HG02884 (cell line): ENCODE measurements around the gene DGCR8.

Source experiments
- ATAC-seq: cut with Tn5 transposase; IDR thresholded peaks from one replicate; pipeline ENCODE4 v1.9.1; 2021; ENCODE audit warnings: mild to moderate bottlenecking, moderate library complexity; ENCODE audit not compliant: unreplicated experiment

DGCR8 gene

DNA sequence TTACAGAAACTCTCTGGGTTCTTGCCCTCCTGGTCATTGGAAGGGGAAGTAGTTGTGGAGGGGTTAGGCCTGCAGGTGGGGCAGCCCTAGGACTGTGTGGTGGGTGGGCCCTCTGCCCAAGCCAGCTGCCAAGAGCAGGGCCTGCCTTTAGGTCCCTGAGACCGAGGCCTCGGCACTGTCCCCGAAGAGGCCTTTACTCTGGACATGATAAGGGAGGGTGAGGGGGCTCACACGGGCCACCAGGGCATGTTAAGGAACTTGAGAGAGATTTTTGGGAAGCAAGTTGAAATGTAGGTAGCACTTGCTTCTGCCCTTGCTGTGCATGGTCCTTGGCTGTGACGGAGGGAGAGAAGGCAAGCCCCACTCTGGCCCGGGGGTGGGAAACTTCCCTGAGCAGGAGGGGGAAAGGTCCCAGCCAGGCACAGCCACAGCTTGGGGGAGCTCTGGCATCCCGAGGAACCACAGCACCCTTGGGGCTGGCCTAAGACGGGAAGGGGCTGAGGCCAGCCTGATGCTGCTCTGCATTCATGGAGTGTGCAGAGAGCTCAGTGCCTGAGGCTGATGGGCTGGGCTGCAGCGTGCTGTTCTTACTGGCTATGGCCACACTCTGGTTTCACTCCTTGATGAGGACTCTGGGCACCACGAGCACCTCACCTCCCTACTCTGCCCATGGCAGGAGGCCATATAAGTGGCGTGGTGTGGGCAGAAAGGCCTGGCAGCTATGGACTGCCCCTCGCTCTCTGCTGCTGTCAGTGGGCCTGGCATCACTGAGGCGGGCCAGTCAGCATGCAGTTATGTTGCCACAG lies 28.1 kb downstream of the DGCR8 start:
- no peak for ATAC-seq

DNA sequence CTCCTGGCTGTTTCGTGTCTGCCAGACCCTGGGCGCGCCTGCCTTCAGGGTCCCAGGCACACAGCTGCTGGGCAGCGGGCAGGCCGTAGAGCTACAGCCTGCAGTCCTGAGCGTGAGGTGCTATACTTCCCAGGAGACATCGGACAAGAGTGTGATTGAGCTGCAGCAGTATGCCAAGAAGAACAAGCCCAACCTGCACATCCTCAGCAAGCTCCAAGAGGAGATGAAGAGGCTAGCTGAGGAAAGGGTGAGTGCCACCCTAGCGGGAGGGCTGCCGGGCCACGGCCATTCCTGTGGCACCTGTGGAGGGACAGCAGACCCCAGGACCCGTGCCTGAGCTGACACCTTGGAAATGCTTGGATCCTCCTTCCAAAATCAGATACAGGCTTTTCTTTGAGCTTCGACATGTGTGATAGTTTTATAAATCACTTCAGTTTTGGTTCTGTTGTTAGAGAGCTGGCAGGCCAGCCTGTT lies 28.8 kb downstream of the DGCR8 start:
- ATAC-seq, result no peak

DNA sequence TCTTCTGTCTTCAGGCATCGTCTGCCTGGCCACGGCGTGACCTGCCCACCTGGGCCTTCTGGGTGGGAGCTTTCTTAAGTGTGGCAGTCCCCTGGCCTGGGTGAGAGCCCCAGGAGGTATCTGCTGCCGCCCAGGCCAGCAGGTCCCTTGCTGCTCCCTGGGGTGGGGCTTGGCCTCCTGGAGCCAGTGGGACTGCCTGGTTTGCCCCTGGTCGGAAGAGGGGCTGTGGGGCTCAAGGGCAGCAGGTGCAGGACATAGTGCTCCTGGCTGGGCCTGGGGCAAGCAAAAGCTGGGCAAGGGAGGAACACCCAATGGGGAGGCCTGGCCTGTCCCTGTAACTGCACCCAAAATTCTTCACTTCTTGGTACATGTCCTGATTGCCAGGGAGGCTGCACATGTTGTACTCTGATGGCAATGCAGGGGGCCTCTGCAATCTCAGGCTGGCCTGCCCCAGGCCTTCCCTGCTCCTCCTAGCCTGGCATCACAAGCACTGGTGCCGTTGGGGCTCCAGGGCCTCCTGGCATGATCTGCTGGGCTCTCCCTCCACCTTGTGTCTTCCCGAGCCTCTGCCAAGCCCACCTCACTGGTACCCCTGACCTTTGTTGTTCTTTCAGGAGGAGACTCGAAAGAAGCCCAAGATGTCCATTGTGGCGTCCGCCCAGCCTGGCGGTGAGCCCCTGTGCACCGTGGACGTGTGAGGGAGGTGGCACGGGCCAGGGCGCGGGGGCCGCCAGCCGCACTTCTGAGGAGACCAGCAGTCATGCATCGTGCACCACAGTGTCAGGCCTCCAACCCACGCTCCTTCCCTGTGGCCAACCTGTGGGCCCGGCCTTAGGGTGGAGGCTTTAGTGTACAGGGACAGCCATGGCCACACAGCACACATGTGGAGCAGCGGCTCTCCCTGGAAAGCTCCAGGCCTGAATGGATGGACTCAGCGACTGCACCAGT lies 29.6 kb downstream of the DGCR8 start:
- no peak for ATAC-seq

DNA sequence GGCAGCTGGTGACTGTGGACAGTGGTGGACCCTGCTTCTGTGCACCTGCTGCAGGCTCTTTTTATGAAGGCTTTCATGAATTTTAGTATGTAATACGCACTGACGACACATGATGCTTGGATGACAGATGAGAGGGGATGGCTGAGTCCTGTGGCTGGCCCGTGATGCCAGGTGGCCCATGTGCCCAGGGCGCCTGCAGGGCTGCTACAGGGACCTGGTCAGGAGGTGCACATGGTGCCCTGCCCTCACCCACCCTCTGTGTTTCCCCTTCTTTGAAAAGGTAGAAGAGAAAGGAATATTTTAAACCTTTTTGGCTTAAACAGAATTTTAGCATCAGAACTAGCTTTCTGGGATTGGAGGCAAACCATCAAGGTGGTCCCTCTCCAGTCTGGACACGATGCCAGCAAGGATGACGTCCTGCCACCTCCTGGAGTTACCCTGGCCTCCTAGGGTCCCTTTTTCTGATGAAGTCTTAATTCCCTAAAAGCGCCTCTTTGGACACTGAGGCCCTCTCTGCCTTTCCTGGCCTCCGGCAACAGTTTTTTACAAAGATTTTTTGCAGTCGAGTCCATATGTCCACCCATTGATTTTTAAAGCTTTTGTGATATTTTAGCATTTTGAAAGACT lies 30.4 kb downstream of the DGCR8 start:
- ATAC-seq, result no peak

DNA sequence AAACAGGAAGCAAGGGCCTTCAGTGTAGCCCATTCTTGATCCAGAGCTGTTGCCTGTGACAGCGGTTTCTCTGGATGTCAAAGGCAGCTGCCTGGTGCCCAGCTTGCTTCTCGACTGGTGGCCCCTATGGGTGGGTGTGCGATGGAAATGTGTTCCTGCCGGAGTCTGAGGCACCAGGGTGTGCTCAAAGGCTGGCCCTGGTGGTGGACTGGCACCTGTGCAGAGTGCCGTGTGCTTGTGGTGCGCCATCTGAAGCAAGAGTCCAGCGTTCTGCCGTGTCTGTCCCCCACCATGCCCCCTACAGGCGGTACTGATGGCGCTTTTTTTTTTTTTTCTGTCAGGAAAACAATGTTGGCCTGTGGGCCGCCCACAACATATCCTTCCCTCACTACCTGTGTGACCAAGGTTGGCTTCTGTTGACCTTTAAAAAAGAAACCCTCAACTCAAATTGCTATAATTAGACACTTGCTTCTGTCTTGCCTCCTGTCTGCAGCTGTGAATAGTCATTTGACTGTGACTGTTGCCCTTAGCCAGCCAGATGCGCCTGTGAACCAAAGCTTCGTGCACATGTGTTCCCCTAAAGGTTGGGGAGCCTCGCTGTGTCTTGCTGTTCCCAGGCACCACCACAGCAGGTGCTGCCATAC lies 31.1 kb downstream of the DGCR8 start:
- no peak for ATAC-seq

DNA sequence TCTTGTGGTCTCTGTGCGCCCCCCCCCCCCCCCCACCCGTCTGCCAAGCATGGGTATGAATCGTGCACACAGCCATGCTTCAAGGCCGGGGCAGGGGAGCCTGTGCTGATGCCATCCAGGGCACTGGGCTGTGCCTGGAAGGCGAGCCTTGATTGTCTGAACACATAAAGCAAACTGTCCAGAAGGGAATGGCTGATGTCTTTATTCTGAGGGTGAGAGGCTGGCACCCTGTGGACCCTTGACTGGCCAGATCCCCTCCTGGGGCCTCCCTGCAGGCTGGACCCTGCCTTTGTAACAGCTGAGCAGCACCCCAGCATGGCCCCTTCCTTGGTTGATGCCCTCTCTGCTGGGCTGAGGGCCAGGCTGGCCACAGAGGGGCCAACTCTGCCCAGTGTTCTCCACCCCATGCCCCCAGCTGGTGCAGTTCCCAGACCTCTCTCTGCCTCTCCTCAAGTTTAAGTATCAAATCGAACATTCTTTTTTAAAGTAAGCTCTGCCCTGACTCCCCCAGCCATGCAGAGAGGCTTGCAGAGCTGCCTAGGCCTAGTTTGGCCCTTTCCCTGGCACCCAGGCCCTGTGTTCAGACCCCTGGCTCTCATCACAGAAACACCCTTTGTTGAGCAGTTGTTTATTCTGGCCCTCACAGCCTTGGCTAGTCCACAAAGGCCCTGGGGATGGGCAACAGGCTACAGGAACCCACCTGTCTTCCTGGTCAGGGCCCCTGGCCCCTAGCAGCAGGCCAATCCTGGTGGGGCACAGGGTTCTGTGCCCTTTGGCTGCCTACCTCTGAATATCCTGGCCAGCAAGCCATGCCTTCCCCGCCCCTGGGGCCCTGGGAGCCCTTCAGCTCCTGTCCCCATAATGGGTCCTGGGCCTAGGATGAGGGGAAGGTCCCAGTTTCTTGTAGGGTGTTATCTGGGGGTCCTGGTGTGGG lies 31.9 kb downstream of the DGCR8 start:
- no peak for ATAC-seq

DNA sequence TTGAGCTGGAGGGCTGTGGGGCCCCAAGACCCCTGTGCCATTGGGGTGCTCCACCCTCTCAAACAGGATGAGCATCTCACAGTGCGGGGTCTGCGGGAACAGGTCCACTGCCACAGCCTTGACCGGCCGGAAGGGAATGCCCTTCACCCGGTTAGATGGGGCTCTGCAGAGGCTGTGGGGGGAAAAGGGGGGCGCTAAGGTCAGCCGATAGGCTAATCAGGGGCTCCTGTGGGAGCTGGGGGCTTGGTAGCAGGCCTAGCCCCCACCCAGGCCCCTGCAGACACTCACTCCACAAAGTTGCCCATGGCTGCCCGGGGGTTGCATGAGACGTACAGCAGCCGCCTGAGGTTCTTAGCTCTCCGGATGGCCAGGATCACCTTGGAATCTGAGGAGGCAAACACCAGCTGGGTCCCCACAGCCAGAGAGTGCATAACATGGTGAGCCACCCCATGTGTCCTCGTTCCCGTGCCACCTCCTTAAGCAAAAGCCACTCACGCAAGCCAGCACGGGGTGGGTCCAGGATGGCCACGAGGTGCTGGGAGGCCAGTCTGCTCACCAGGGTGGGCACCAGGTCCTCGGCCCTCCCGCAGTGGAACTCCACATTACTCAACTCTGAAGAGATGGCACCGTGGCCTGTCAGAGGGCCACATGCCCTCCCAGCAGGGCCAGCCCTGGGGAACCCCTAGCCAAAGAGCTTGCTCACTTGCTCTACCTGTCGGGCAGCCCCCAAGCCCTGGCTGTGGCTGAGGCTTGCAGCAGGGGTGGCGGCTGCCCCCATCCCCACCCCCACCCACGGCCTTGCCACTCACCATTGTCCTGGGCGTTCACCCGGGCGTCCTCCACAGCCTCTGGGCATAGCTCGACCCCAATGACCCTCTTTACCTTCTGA lies 32.8 kb downstream of the DGCR8 start:
- ATAC-seq, result no peak

DNA sequence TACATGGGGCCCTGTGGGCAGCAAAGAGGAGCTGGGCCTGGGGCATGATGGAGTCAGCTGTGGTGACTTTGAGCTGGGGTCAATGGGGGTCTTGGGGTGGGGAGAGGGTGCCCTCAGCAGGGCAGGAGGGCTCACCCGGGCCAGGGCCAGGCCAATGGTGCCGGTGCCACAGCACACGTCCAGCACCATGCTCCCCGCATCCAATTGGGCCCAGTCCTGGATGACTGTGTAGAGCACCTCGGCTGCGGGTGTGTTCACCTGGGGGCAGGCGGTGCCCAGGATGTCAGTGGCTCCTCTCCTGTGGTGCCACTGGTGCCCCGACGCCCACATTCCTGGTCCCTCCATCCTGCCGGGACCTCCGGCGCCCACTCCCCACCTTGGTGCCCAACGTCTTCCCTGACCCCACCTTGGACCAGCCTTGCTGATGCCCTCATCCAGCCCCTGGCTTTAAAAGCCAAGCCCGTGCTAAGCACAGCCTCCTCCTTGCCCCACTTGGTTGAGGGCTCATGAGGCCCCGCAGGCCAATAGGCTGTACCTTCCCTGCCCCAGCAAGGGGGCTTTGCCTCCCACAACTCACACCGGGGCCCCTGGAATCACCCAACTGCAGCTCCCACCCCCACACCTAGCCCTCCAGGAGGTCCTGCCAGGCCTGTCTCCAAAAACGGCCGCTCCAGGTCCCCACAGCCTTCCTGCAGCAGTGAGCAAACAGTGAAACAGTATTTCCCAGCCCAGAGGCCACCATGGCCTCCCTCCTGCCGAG lies 33.7 kb downstream of the DGCR8 start:
- no peak for ATAC-seq

DNA sequence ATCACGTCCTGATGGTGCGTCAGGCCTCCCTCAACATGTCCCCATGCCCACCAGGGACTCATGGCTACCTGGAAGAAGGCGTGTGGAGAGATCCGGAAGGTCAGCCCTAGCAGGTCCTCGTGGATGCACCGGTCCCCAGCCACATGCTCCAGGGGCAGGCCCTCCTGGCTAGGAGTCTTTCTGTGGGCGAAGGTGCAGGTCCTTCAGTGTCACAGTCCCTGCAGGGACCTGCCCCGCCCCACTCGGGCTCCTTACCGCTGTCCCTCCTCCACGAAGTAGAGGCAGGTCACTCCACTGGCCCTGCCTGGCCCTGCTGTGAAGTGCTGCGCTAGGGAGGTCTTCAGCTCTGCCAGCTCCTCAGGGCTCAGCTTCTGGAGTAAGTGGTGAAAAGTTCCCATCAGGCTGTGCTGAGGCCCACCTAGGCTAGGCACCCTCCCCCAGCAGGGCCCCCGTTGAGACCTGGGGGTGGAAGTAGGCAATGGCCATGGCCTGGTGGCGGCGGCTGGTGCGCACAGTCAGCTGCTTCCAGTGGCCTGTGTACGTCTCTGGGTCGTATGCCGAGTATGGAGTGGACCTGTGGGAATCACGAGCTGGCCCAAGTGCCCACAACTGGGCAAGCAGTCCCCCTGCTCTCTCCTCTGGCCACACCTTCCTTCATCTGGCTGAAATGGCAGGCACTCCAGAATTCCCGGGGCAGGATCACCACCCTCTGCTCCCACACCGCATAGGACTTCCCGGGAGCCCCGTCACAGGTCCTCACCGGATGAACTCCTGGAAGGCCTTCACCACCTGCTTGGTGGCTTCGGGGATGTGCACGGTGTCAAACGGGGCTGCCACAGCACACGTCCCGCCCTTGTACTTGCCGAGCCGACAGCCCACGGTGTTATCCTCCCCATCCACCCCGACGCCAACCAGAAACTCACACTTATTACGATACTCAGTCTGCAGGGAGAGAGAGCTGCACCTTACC lies 34.8 kb downstream of the DGCR8 start:
- no peak for ATAC-seq

DNA sequence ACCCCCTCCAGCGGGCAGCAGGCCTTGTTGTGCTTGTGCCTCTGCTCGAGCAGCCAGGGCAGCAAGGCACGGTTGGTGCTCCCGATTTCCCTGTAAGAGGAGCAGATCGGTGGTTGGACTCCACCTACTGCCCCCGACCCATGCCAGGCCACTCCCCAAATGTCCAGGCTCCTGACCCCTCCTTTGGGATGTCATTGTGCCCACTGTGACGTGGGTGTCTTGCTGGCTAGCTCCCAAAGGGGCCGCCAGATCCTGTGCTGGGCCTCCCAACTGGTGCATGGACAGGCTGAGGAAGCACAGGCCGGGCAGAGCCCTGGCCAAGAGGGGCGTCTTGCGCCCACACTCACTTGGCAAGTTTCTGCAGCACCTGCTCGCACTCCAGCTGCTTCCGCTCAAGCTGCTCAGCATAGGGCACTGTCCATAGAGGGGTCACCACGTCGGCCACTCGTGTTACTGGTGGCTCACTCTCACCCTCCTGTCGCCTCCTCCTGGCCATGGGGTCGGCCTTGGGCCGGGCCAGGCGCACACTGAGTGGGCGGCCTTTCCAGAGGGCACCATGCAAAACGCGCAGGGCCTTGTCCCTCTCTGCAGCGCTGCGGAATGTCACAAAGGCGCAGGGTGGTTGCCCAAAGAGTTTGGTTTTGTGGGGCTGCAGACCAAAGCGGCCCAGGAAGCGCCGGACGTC lies 35.8 kb downstream of the DGCR8 start, which contains the start of gene RANBP1:
Gene RANBP1 (plus strand): TSS at position 414 of the 685 bp plus-strand sequence. CDS start 81 bp downstream, at position 495.
- ATAC-seq, result no peak

DNA sequence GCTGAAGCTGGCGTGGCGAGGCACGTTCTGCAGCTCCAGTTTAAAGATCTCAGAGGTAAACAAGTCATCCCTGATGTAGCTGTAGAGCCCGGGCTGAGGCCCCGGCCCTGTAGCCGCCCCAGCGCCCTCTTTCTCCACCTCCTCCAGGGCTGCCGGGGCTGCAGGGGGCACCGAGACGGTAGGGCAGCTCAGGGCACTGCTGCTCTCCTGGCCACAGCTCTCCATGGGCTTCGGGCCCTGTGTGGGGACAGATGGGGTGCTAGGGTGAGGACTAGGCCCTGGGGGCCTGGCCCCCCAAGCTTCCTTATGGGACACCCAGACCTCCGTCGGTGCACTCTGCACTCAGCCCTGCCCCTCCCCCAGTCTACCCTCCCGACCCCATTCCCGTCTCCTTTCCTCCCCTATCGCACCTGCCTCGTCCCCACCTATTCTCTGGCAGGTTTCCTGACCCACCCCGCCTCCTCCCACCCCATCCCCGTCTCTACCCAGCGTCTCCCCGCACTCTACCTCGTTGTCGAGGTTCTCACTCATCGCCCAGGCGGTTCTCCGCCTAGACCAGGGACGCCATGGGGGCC lies 36.4 kb downstream of the DGCR8 start:
- ATAC-seq, result no peak

DNA sequence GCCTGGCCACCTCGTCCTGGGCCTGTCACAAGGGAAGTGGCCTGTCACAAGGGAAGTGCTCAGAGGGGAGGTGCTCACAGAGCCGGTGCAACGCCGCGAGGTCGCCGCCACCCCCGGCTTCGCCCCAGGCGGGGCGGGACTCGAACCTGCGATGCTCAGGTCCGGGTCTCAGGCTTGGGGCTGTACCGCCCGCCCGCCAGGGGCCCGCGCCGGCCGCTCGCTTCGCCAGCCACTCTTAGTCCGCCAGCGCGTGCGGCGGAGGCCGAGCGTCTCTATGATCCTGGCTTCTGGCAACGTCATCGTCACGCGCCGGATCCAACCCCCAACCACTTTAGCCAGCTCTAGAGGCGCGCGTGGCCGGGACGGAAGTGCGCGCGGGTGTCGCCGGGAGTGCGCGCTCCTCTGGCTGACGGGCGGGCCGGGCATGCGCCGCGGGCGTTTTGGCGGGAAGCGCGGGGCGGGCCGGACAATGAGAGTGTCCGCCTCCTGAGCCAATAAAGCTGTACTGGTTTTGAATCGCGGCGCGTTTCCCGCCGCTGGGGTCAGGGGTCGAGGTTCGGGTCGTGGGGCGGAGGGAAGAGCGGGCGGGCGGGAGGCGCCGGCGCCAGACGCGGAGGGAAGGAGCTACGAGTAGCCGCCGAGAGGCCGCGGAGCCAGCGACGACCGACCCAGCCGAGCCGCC lies 37.1 kb downstream of the DGCR8 start, which contains the start of gene TRMT2A:
Gene TRMT2A (minus strand): TSS at position 276 of the 682 bp plus-strand sequence. CDS start 320 bp downstream, outside the sequence.
- ATAC-seq, result peak; percentile 75

DNA sequence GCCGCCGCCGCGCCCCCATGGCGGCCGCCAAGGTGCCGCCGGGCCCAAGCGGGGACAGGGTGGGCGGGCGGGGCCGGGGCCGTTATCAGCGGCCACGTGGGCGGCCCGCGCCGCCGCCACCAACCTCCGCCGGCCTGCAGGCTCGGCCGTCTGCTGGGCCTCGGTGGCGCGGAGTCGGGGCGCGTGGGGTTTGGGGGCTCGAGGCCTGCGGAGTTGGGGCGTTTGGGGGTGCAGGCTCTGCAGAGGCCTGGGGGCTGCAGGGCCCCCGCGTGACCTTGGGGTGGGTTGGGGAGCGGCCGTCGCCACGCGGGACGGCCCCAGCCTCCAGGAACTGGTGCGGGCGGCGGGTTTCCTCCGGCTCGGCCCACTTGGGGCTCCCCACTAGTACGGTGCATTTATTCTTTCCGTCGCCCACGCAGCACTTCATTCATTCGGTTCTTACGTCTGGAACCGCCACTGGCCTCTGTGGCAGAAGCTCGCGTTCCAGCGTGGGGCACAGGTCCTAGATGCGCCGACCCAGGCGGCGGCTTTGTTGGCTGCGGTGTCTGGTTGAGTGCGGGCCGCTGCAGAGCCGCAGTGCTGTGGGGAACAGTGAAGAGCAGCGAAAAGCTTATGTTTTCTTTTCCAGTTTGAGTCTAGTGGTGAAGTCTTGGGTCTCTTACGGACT lies 37.7 kb downstream of the DGCR8 start:
- ATAC-seq, result peak; percentile 15

DNA sequence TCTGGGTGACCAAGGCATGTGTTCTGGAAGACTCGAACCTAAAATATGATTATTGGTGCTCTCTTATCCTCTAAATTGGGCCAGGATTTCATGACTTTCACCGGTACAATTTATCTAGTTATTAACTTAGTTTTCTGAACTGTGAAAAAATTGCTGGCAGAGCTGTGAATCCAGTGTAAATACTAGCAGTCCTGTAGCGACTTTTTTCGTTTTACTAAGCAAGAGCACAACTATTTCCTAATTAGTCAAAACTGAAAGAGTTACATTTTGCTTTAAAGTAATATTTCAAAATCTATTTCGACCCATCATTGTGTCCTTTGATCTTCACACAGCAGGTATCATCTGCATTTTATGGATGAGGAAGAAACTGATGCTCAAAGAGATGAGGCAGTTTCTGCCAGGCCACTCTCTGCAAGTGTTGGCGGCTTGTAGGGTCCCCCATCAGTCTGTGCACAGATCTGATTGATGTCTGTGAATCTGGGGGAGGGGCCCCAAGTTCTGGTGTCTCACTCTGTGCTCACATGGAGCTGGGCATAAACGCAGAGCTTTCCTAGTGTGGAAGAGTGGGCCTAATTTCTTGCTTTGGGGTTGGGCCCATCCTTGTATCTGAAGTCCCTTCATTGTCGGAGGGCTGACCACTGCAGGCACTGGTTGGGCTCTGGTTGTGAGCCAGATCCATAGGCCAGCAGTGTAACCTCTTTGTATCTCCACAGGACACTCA lies 38.4 kb downstream of the DGCR8 start:
- ATAC-seq, result no peak
